Keratinocyte (primary cell): ENCODE results near the gene ZSCAN16.

Experiments
- CTCF ChIP-seq, 3 experiments: IDR thresholded peaks in 1 of 3; conservative IDR thresholded peaks in 1 of 3; optimal IDR thresholded peaks in 1 of 3; 2 replicates in 2 of 3; 3 replicates in 1 of 3; pipeline versions ENCODE3 to v1.5.1; 2011; ENCODE audit warnings: low read length in 3 of 3, mild to moderate bottlenecking in 3 of 3, moderate library complexity in 2 of 3, control low read depth in 1 of 3, inconsistent platforms in 1 of 3; ENCODE audit not compliant: insufficient read depth in 2 of 3; ENCODE audit errors: extremely low read depth in 1 of 3
- EZH2 ChIP-seq: IDR thresholded peaks from one replicate; pipeline ENCODE4 v1.6.1; 2012; ENCODE audit warnings: inconsistent platforms, mild to moderate bottlenecking, low read length, moderate library complexity

- TF ChIP-seq CTCF (optimal IDR thresholded peaks at IDR 0.05 in 1 of 3, IDR thresholded peaks at IDR 0.05 in 1 of 3, conservative IDR thresholded peaks at IDR 0.05 in 1 of 3; ENCODE audit: extremely low read depth in 1 of 3, insufficient read depth in 2 of 3, low read length in 3 of 3) (no peak), EZH2 (no peak)
These were observed 18.0 kb downstream of the ZSCAN16 start for GRCh38 chr6:28142446-28142845.
